Muscle layer of colon (tissue), 2 donors: ENCODE results near the gene DNHD1.

ENCODE experiments used
- H3K27ac ChIP-seq: one replicate; pipeline ENCODE4 v1.7.0; 2013; ENCODE audit warnings: low read depth, mild to moderate bottlenecking, low read length, moderate library complexity
- H3K27me3 ChIP-seq, 2 donors: one replicate each; pipeline ENCODE4 v1.7.0; 2013; ENCODE audit warnings: low read length in 2 of 2, mild to moderate bottlenecking in 2 of 2; ENCODE audit not compliant: insufficient read depth in 2 of 2, control insufficient read depth in 1 of 2
- H3K36me3 ChIP-seq: one replicate; pipeline ENCODE4 v1.7.0; 2013; ENCODE audit warnings: mild to moderate bottlenecking, low read length; ENCODE audit not compliant: insufficient read depth
- H3K4me1 ChIP-seq: one replicate; pipeline ENCODE4 v1.7.0; 2013; ENCODE audit warnings: mild to moderate bottlenecking, low read length; ENCODE audit not compliant: insufficient read depth
- H3K4me3 ChIP-seq, 2 donors: one replicate each; pipeline ENCODE4 v1.7.0; 2013; ENCODE audit warnings: low read length in 2 of 2, low read depth in 1 of 2, mild to moderate bottlenecking in 1 of 2, moderate library complexity in 1 of 2
- H3K9ac ChIP-seq: one replicate; pipeline ENCODE4 v1.7.0; 2013; ENCODE audit warnings: low read length
- H3K9me3 ChIP-seq: one replicate; pipeline ENCODE4 v1.7.0; 2013; ENCODE audit warnings: mild to moderate bottlenecking, low read length
- donor health status: abdominal sarcoma.
- donor health status: Adenocarcinoma of cecum.

Gene DNHD1

GRCh38 chr11:6611092-6611962 is 114.2 kb downstream of the DNHD1 start:
- H3K4me3 ChIP-seq, result peak overlapping the region; percentile 44 to 71
- no peaks in the 10 kb centered on the region for H3K9me3 ChIP-seq
- peak overlapping the region; percentile 89 for H3K9ac ChIP-seq
- peaks cover 58% of the 10 kb centered on the region for H3K4me1 ChIP-seq
- H3K27me3 ChIP-seq, result no peaks in the 10 kb centered on the region
- H3K27ac ChIP-seq, result peak overlapping the region; percentile 97
- peaks cover 68% of the 10 kb centered on the region for H3K36me3 ChIP-seq

GRCh38 chr11:6611963-6612212 is 114.8 kb downstream of the DNHD1 start:
- H3K9ac ChIP-seq, result peak overlapping the region; percentile 89
- peaks cover 74% of the 10 kb centered on the region for H3K36me3 ChIP-seq

GRCh38 chr11:6612213-6613041 is 115.3 kb downstream of the DNHD1 start, which contains the start of gene TAF10:
TSS of gene TAF10 (minus strand) at chr11:6612216. CDS start at chr11:6612189, 27 bp downstream.
- Histone ChIP-seq H3K4me3 (peak within 1 kb of the TSS; percentile 44 to 71), H3K36me3 (peaks cover 78% of the 10 kb centered on the region), H3K4me1 (peaks cover 55% of the 10 kb centered on the region), H3K27me3 (no peaks in the 10 kb centered on the region), H3K9ac (peak within 1 kb of the TSS; percentile 89), H3K9me3 (no peaks in the 10 kb centered on the region), H3K27ac (peak within 1 kb of the TSS; percentile 97)

More at GRCh38 chr11:6611963-6612212, 114.8 kb downstream of the DNHD1 start:
- no peaks in the 10 kb centered on the region for H3K27me3 ChIP-seq
- H3K4me1 ChIP-seq, result peaks cover 53% of the 10 kb centered on the region
- H3K9me3 ChIP-seq, result no peaks in the 10 kb centered on the region
- peak overlapping the region; percentile 44 to 71 for H3K4me3 ChIP-seq
- H3K27ac ChIP-seq, result peak overlapping the region; percentile 97

GRCh38 chr11:6613496-6613895 is 116.4 kb downstream of the DNHD1 start:
- H3K4me3 ChIP-seq, result peak overlapping the region in 1 of 2 donors; percentile 62
- H3K27me3 ChIP-seq, result no peaks in the 10 kb centered on the region
- peak overlapping the region; percentile 72 for H3K9ac ChIP-seq
- H3K4me1 ChIP-seq, result peaks cover 54% of the 10 kb centered on the region
- peak overlapping the region; percentile 82 for H3K27ac ChIP-seq
- H3K36me3 ChIP-seq, result peaks cover 67% of the 10 kb centered on the region
- no peaks in the 10 kb centered on the region for H3K9me3 ChIP-seq

GRCh38 chr11:6614446-6614845 is 117.4 kb downstream of the DNHD1 start:
- H3K27me3 ChIP-seq, result no peaks in the 10 kb centered on the region
- H3K4me1 ChIP-seq, result peaks cover 46% of the 10 kb centered on the region
- peaks cover 58% of the 10 kb centered on the region for H3K36me3 ChIP-seq
- H3K27ac ChIP-seq, result peak overlapping the region; percentile 82
- H3K9me3 ChIP-seq, result no peaks in the 10 kb centered on the region
- no peak overlapping the region for H3K9ac ChIP-seq
- H3K4me3 ChIP-seq, result no peak overlapping the region

GRCh38 chr11:6615046-6615445 is 118.0 kb downstream of the DNHD1 start:
- H3K9me3 ChIP-seq, result no peaks in the 10 kb centered on the region
- H3K36me3 ChIP-seq, result peaks cover 52% of the 10 kb centered on the region
- H3K4me3 ChIP-seq, result no peak overlapping the region
- H3K27me3 ChIP-seq, result no peaks in the 10 kb centered on the region
- H3K9ac ChIP-seq, result no peak overlapping the region
- H3K4me1 ChIP-seq, result peaks cover 46% of the 10 kb centered on the region
- no peak overlapping the region for H3K27ac ChIP-seq

- no peaks in the 10 kb centered on the region for H3K27me3 ChIP-seq
- H3K36me3 ChIP-seq, result peaks cover 42% of the 10 kb centered on the region
- H3K4me3 ChIP-seq, result no peak overlapping the region
- peaks cover 38% of the 10 kb centered on the region for H3K4me1 ChIP-seq
- H3K9me3 ChIP-seq, result no peaks in the 10 kb centered on the region
- no peak overlapping the region for H3K27ac ChIP-seq
- no peak overlapping the region for H3K9ac ChIP-seq
Observed at GRCh38 chr11:6615882-6616585, 119.0 kb downstream of the DNHD1 start.

- Histone ChIP-seq H3K9ac (no peak overlapping the region), H3K4me1 (peaks cover 33% of the 10 kb centered on the region), H3K36me3 (peaks cover 39% of the 10 kb centered on the region), H3K4me3 (no peak overlapping the region), H3K9me3 (no peaks in the 10 kb centered on the region), H3K27ac (no peak overlapping the region), H3K27me3 (no peaks in the 10 kb centered on the region)
Observed at GRCh38 chr11:6616596-6617250, 119.6 kb downstream of the DNHD1 start.

GRCh38 chr11:6617315-6617781 is 120.3 kb downstream of the DNHD1 start:
- Histone ChIP-seq H3K9ac (no peak overlapping the region), H3K4me1 (peaks cover 33% of the 10 kb centered on the region), H3K9me3 (no peaks in the 10 kb centered on the region), H3K27me3 (no peaks in the 10 kb centered on the region), H3K4me3 (peak overlapping the region in 1 of 2 donors; percentile 97), H3K27ac (peak overlapping the region; percentile 17), H3K36me3 (peaks cover 39% of the 10 kb centered on the region)

GRCh38 chr11:6618117-6619003 is 121.3 kb downstream of the DNHD1 start:
- peaks cover 27% of the 10 kb centered on the region for H3K4me1 ChIP-seq
- peak overlapping the region; percentile 66 to 97 for H3K4me3 ChIP-seq
- H3K36me3 ChIP-seq, result peaks cover 39% of the 10 kb centered on the region
- no peaks in the 10 kb centered on the region for H3K27me3 ChIP-seq
- peak overlapping the region; percentile 88 for H3K9ac ChIP-seq
- H3K27ac ChIP-seq, result peak overlapping the region; percentile 92
- no peaks in the 10 kb centered on the region for H3K9me3 ChIP-seq
